HepG2 (cell line): ENCODE measurements around the gene ABRACL. TPM values are rescaled to one million over a fixed set of nuclear protein-coding genes. Genes with fewer than 3 reads are reported as not detected.
A peak's percentile ranks its signal among the peaks of the same experiment; 100 is the strongest.

Experiments used
- BORCS8-MEF2B ChIP-seq: sonication (generic); formaldehyde crosslinking; IDR thresholded peaks from 2 replicates; pipeline ENCODE4 v1.8.0; 2022; ENCODE audit warnings: mild to moderate bottlenecking, missing genetic modification reagents
- CREB1 ChIP-seq, 2 experiments: fragments of 450-650 bp in 1 of 2; IDR thresholded peaks; 2 replicates each; pipeline ENCODE4 v1.6.1; 2016 to 2017; ENCODE audit warnings: control low read depth in 1 of 2, mild to moderate bottlenecking in 1 of 2, missing compliant biosample characterization in 1 of 2, missing genetic modification characterization in 1 of 2
- CREM ChIP-seq, 2 experiments: sonication (generic) in 1 of 2; formaldehyde crosslinking in 1 of 2; IDR thresholded peaks; 2 replicates each; pipeline versions ENCODE4 v1.4.0 to v1.6.1; 2016 to 2020; ENCODE audit warnings: antibody characterized with exemption in 1 of 2, mild to moderate bottlenecking in 1 of 2, missing genetic modification reagents in 1 of 2
- E2F2 ChIP-seq: sonication (generic); formaldehyde crosslinking; IDR thresholded peaks from 2 replicates; pipeline ENCODE4 v1.4.0; 2020; ENCODE audit warnings: missing genetic modification reagents, borderline replicate concordance
- HMGXB3 ChIP-seq: sonication (generic); formaldehyde crosslinking; IDR thresholded peaks from 2 replicates; pipeline ENCODE4 v1.4.0; 2020; ENCODE audit warnings: missing genetic modification reagents, borderline replicate concordance
- NR2F1 ChIP-seq, 2 experiments: fragments of 450-650 bp in 1 of 2; formaldehyde crosslinking in 1 of 2; IDR thresholded peaks; 2 replicates each; pipeline versions ENCODE4 v1.5.0 to v1.6.1; 2016 to 2020; ENCODE audit warnings: mild to moderate bottlenecking in 1 of 2, missing compliant biosample characterization in 1 of 2, missing genetic modification reagents in 1 of 2, moderate library complexity in 1 of 2
- PHF8 ChIP-seq: sonication (generic); formaldehyde crosslinking; IDR thresholded peaks from 2 replicates; pipeline ENCODE4 v1.5.0; 2020; ENCODE audit warnings: missing genetic modification reagents
- SRY ChIP-seq: sonication (generic); formaldehyde crosslinking; IDR thresholded peaks from 2 replicates; pipeline ENCODE4 v1.8.0; 2022; ENCODE audit warnings: mild to moderate bottlenecking, missing genetic modification reagents
- ZBTB1 ChIP-seq: sonication (generic); formaldehyde crosslinking; IDR thresholded peaks from 2 replicates; pipeline ENCODE4 v1.4.0; 2020; ENCODE audit warnings: missing genetic modification reagents, borderline replicate concordance
- ZBTB43 ChIP-seq: sonication (generic); formaldehyde crosslinking; conservative IDR thresholded peaks from 2 replicates; pipeline ENCODE4 v1.4.0; 2020; ENCODE audit warnings: missing genetic modification reagents
- ZBTB49 ChIP-seq: sonication (generic); formaldehyde crosslinking; IDR thresholded peaks from 2 replicates; pipeline ENCODE4 v1.4.0; 2020; ENCODE audit warnings: missing genetic modification reagents, borderline replicate concordance
- ZFX ChIP-seq: sonication (generic); formaldehyde crosslinking; IDR thresholded peaks from 2 replicates; pipeline ENCODE4 v1.4.0; 2020; ENCODE audit warnings: mild to moderate bottlenecking, low read depth, missing genetic modification reagents, moderate library complexity
- ZNF530 ChIP-seq: sonication (generic); formaldehyde crosslinking; IDR thresholded peaks from 2 replicates; pipeline ENCODE4 v1.5.0; 2020; ENCODE audit warnings: low read depth, mild to moderate bottlenecking, missing genetic modification reagents
- ZNF564 ChIP-seq: sonication (generic); formaldehyde crosslinking; IDR thresholded peaks from 2 replicates; pipeline ENCODE4 v1.8.1; 2023; ENCODE audit warnings: mild to moderate bottlenecking, missing genetic modification reagents
- ZNF766 ChIP-seq: sonication (generic); formaldehyde crosslinking; IDR thresholded peaks from 2 replicates; pipeline ENCODE4 v1.5.0; 2020; ENCODE audit warnings: missing genetic modification reagents, borderline replicate concordance
- ZNF784 ChIP-seq: sonication (generic); formaldehyde crosslinking; IDR thresholded peaks from 2 replicates; pipeline ENCODE4 v1.5.1; 2020; ENCODE audit warnings: missing genetic modification reagents, mild to moderate bottlenecking, borderline replicate concordance
- ZSCAN22 ChIP-seq: sonication (generic); formaldehyde crosslinking; IDR thresholded peaks from 2 replicates; pipeline ENCODE4 v1.4.0; 2020; ENCODE audit warnings: mild to moderate bottlenecking, missing genetic modification reagents
- polyA plus RNA-seq, 8 experiments: library from polyadenylated mRNA; depleted of rRNA in 3 of 8; stranded (reverse) in 7 of 8; unstranded in 1 of 8; fragments of >200 nt; fragmentation: Illumina TruSeq in 4 of 8; extraction: Trizol in 4 of 8; gene quantifications; 2 replicates each; pipeline versions ENCODE4 v1.2.1 to v1.2.3, GENCODE V29; 2011 to 2016; ENCODE audit warnings: low read depth in 4 of 8, missing spikeins in 1 of 8, mixed read lengths in 1 of 8; ENCODE audit not compliant: insufficient read depth in 1 of 8
- total RNA-seq, 5 experiments: library from RNA; depleted of rRNA; stranded (reverse); fragments of >200 nt; fragmentation: Illumina TruSeq; extraction: Trizol; gene quantifications; 2 replicates each; pipeline ENCODE4 v1.2.3, GENCODE V29; 2016; ENCODE audit warnings: low read depth in 1 of 5

ABRACL gene
- total and polyA plus RNA-seq, 2 of the 13 experiments (the other 11 are each of a cell fraction or from before 2014, with no cell fraction given): 1.4 to 5.4 TPM

- TF ChIP-seq PHF8 (CRISPR knock-in tag) (peak; percentile 95), ZBTB49 (CRISPR knock-in tag) (no peak), ZBTB43 (CRISPR knock-in tag) (peak; percentile 58; the same call in 1 of the 2 replicates), ZFX (CRISPR knock-in tag) (peak; percentile 91), CREB1 (IDR thresholded peaks at IDR 0.05) (no peak), CREB1 (CRISPR knock-in tag; IDR thresholded peaks at IDR 0.05) (no peak), BORCS8-MEF2B (CRISPR knock-in tag) (peak; percentile 68; the same call in 1 of the 2 replicates), ZBTB1 (no peak), ZNF784 (CRISPR knock-in tag) (no peak), ZSCAN22 (no peak), ZNF530 (CRISPR knock-in tag) (no peak), NR2F1 (CRISPR knock-in tag; IDR thresholded peaks at IDR 0.05) (no peak), CREM (IDR thresholded peaks at IDR 0.05) (no peak), CREM (CRISPR knock-in tag; IDR thresholded peaks at IDR 0.05) (peak; percentile 14; the same call in 1 of the 2 replicates), HMGXB3 (CRISPR knock-in tag) (peak; percentile 73), E2F2 (no peak), ZNF564 (CRISPR knock-in tag) (peak; percentile 76), ZNF766 (CRISPR knock-in tag) (peak; percentile 62; the same call in 1 of the 2 replicates), SRY (CRISPR knock-in tag) (no peak)
Observed at GRCh38 chr6:138987643-138988468, 40.7 kb upstream of the ABRACL start, which contains the start of gene REPS1 (continued).
